PC-3 (cell line): ENCODE results near the gene RGS9. TPM values are rescaled to one million over a fixed set of nuclear protein-coding genes. Genes with fewer than 3 reads are reported as not detected.

Source experiments
- ATAC-seq: fragments of 200-7000 bp; cut with Tn5 transposase; 2 replicates; pipeline ENCODE4 v1.9.1; 2020; ENCODE audit warnings: mild to moderate bottlenecking, moderate library complexity
- BruUV-seq: library from RNA; stranded (reverse); fragments of 400-500 nt; replicated peaks from 2 replicates; lab custom pipeline; 2021; lab: Mats Ljungman, UMichigan
- CTCF ChIA-PET: fragments of 300-600 bp; sonication (Branson Sonifier 250); formaldehyde crosslinking; loops from one replicate; lab custom pipeline; 2022; ENCODE audit warnings: antibody characterized with exemption; lab: Charles Lee
- POLR2A ChIA-PET: fragments of 300-600 bp; sonication (Branson Sonifier 250); formaldehyde crosslinking; loops from one replicate; lab custom pipeline; 2022; ENCODE audit warnings: antibody characterized with exemption; ENCODE audit not compliant: unreplicated experiment; lab: Charles Lee
- DNase-seq: peaks from one replicate; pipeline ENCODE4 v3.0.0-alpha.2; 2015
- H2AFZ ChIP-seq: fragments of 300-600 bp; sonication (generic); 2 replicates; pipeline ENCODE4 v1.6.0; 2016; ENCODE audit warnings: antibody characterized with exemption, low read length
- H3F3A ChIP-seq: fragments of 300-600 bp; sonication (generic); one replicate; pipeline ENCODE4 v1.6.0; 2017; ENCODE audit warnings: antibody characterized with exemption, low read length, control low read depth, mild to moderate bottlenecking; ENCODE audit not compliant: unreplicated experiment
- H3K27ac ChIP-seq: fragments of 300-600 bp; sonication (generic); 2 replicates; pipeline ENCODE4 v1.5.1; 2016; ENCODE audit warnings: mild to moderate bottlenecking, low read length
- H3K27me3 ChIP-seq: fragments of 300-600 bp; sonication (generic); 2 replicates; pipeline ENCODE4 v1.6.1; 2016; ENCODE audit warnings: low read length, mixed read lengths
- H3K36me3 ChIP-seq: fragments of 300-600 bp; sonication (generic); 2 replicates; pipeline ENCODE4 v1.6.1; 2016; ENCODE audit warnings: low read depth, mixed run types, low read length, mixed read lengths
- H3K4me1 ChIP-seq: fragments of 300-600 bp; sonication (generic); 2 replicates; pipeline ENCODE4 v1.5.1; 2016; ENCODE audit warnings: low read length; ENCODE audit not compliant: insufficient read depth
- H3K4me2 ChIP-seq: fragments of 300-600 bp; sonication (generic); 2 replicates; pipeline ENCODE4 v1.6.0; 2016; ENCODE audit warnings: low read length
- H3K4me3 ChIP-seq: fragments of 300-600 bp; sonication (generic); 2 replicates; pipeline ENCODE4 v1.5.1; 2016; ENCODE audit warnings: mild to moderate bottlenecking, low read length, mixed read lengths
- H3K79me2 ChIP-seq: fragments of 300-600 bp; sonication (generic); 2 replicates; pipeline ENCODE4 v1.6.1; 2017; ENCODE audit warnings: low read length, mixed read lengths
- H3K9ac ChIP-seq: fragments of 300-600 bp; sonication (generic); 2 replicates; pipeline ENCODE4 v1.6.0; 2016; ENCODE audit warnings: mild to moderate bottlenecking, low read length
- H3K9me2 ChIP-seq: fragments of 300-600 bp; sonication (generic); replicated peaks from 2 replicates; pipeline ENCODE4 v1.6.1; 2016; ENCODE audit warnings: mixed run types, low read length, mixed read lengths
- H3K9me3 ChIP-seq: fragments of 300-600 bp; sonication (generic); 2 replicates; pipeline ENCODE4 v1.6.1; 2016; ENCODE audit warnings: low read length, mixed read lengths
- H4K20me1 ChIP-seq: fragments of 300-600 bp; sonication (generic); 2 replicates; pipeline ENCODE4 v1.6.1; 2016; ENCODE audit warnings: low read length, mixed read lengths
- CTCF ChIP-seq: fragments of 300-600 bp; sonication (generic); conservative IDR thresholded peaks from 2 replicates; pipeline ENCODE4 v1.5.1; 2017; ENCODE audit warnings: antibody characterized with exemption, low read depth, mild to moderate bottlenecking, low read length
- EZH2 ChIP-seq: fragments of 300-600 bp; sonication (generic); IDR thresholded peaks from one replicate; pipeline ENCODE4 v1.6.1; 2017; ENCODE audit warnings: antibody characterized with exemption, mild to moderate bottlenecking, low read length; ENCODE audit not compliant: unreplicated experiment
- EZH2phosphoT487 ChIP-seq: fragments of 300-600 bp; sonication (generic); IDR thresholded peaks from 2 replicates; pipeline ENCODE4 v1.6.1; 2018; ENCODE audit warnings: mild to moderate bottlenecking, antibody characterized with exemption, low read length, borderline replicate concordance
- intact Hi-C: fragments of 100-400 bp; cut with micrococcal nuclease; formaldehyde crosslinking; loops from 2 replicates; pipeline ENCODE4 v1.9.0; 2023
- total RNA-seq: library from RNA; depleted of rRNA; stranded (reverse); fragments of >200 nt; gene quantifications from 2 replicates; pipeline ENCODE4 v1.2.3, GENCODE V29; 2014

Gene RGS9
- total RNA-seq, 1 experiment from 2014 or later, result 2.7 TPM

- Histone ChIP-seq H4K20me1 (no peaks in the 10 kb centered on the region), H3F3A (no peaks in the 10 kb centered on the region), H3K9ac (no peak overlapping the region), H3K4me3 (no peak overlapping the region), H3K27me3 (no peaks in the 10 kb centered on the region), H3K27ac (no peak overlapping the region), H3K9me3 (no peaks in the 10 kb centered on the region), H3K79me2 (no peaks in the 10 kb centered on the region), H3K4me2 (no peak overlapping the region), H3K36me3 (no peaks in the 10 kb centered on the region), H3K9me2 (no peaks in the 10 kb centered on the region), H2AFZ (no peak overlapping the region), H3K4me1 (peaks cover 16% of the 10 kb centered on the region)
- CTCF ChIA-PET, result no interaction called here
- TF ChIP-seq EZH2, result no peak
- TF ChIP-seq EZH2phosphoT487, result no peak
- no peak for TF ChIP-seq CTCF
- POLR2A ChIA-PET, result interaction anchor here (0.6 kb wide), 1 partner anchor 787 kb away, joined by 4 read pairs; no protein-coding TSS in a partner anchor
- DNase-seq (no peak), ATAC-seq (no peak)
- BruUV-seq, result no TSS peak
- intact Hi-C loops, result no loop called here
Measured at GRCh38 chr17:65227637-65228036, 90.5 kb downstream of the RGS9 start.

- Histone ChIP-seq H4K20me1 (no peaks in the 10 kb centered on the region), H3F3A (no peaks in the 10 kb centered on the region), H3K36me3 (no peaks in the 10 kb centered on the region), H3K27ac (no peak overlapping the region), H3K4me1 (peaks cover 16% of the 10 kb centered on the region), H3K27me3 (no peaks in the 10 kb centered on the region), H3K9me2 (no peaks in the 10 kb centered on the region), H3K9ac (no peak overlapping the region), H3K9me3 (no peaks in the 10 kb centered on the region), H2AFZ (no peak overlapping the region), H3K4me3 (no peak overlapping the region), H3K4me2 (no peak overlapping the region), H3K79me2 (no peaks in the 10 kb centered on the region)
- CTCF ChIA-PET, result no interaction called here
- BruUV-seq, result no TSS peak
- ATAC-seq (no peak), DNase-seq (no peak)
- intact Hi-C loops, result no loop called here
- TF ChIP-seq CTCF, result no peak
- no peak for TF ChIP-seq EZH2
- TF ChIP-seq EZH2phosphoT487, result no peak
- POLR2A ChIA-PET, result no interaction called here
Measured at GRCh38 chr17:65228287-65228686, 91.1 kb downstream of the RGS9 start.

- H3F3A ChIP-seq, result no peaks in the 10 kb centered on the region
- CTCF ChIA-PET, result interaction anchor here (0.6 to 0.7 kb wide), 3 partner anchors 13 to 267 kb away, joined by 3 to 4 read pairs (median 3); no protein-coding TSS in a partner anchor
Measured at GRCh38 chr17:65228734-65229620, 91.8 kb downstream of the RGS9 start.

More at GRCh38 chr17:65228734-65229620, 91.8 kb downstream of the RGS9 start:
- Histone ChIP-seq H3K4me2 (0 out of 2 replicates have a peak overlapping the region, but pooled peaks have one; percentile 1), H3K9ac (no peak overlapping the region), H3K4me1 (peaks cover 16% of the 10 kb centered on the region), H3K9me3 (no peaks in the 10 kb centered on the region), H3K9me2 (no peaks in the 10 kb centered on the region), H3K4me3 (no peak overlapping the region), H3K27me3 (no peaks in the 10 kb centered on the region), H3K36me3 (no peaks in the 10 kb centered on the region), H3K27ac (no peak overlapping the region), H2AFZ (no peak overlapping the region), H4K20me1 (no peaks in the 10 kb centered on the region), H3K79me2 (no peaks in the 10 kb centered on the region)
- BruUV-seq, result no TSS peak
- ATAC-seq (no peak), DNase-seq (peak; percentile 41)
- POLR2A ChIA-PET, result no interaction called here
- intact Hi-C loops, result no loop called here
- no peak for TF ChIP-seq EZH2
- no peak for TF ChIP-seq EZH2phosphoT487
- TF ChIP-seq CTCF, result no peak
